ENCODE results near the gene NME4.
"Not testable (repeated sequence)": the region's sequence is repeated elsewhere in the genome, so short reads cannot be mapped to it uniquely, and the experiment has no call there.

NME4 gene

DNA sequence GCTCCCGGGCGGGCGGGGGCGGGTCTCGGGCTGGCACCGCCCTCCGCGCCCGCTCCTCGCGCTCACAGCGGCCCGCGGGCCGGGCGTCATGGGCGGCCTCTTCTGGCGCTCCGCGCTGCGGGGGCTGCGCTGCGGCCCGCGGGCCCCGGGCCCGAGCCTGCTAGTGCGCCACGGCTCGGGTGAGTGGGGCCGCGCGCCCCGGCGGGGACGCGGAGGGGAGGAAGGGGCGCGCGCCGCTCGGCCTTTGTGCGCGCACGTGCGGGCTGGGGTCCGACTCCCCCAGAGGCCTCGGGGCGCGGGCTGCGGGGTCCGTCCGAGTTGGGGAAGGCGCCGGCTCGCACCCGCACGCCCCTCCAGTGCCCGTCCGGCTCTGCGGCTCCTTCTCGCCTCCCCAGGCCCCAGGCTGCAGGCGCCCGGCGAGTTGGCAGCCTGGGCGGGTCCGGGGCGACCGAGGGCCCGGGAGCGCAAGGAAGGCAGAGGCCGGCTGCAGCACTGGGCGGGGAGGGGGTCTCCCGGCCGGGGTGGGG lies at the start of gene NME4:
Gene NME4 (plus strand): TSS at position 65 of the 527 bp plus-strand sequence. CDS start 24 bp downstream, at position 89.
- Histone ChIP-seq H3K4me1 (ENCODE audit: control insufficient read depth in 1 of 2, insufficient read depth in 2 of 2, low read length in 2 of 2) (peaks cover 5 to 16% of the 10 kb centered on the region in 2 donors), H3K9me3 (ENCODE audit: control insufficient read depth in 1 of 2, low read length in 2 of 2) (no peaks in the 10 kb centered on the region), H3K27ac (ENCODE audit: low read length) (no peak within 1 kb of the TSS), H3K4me3 (ENCODE audit: low read depth in 1 of 2, low read length in 2 of 2) (peak within 1 kb of the TSS; percentile 54 to 61), H3K36me3 (ENCODE audit: control insufficient read depth in 1 of 2, insufficient read depth in 2 of 2, low read length in 2 of 2) (peaks cover 0 to 7% of the 10 kb centered on the region in 2 donors), H3K27me3 (ENCODE audit: low read depth, low read length) (no peaks in the 10 kb centered on the region)

DNA sequence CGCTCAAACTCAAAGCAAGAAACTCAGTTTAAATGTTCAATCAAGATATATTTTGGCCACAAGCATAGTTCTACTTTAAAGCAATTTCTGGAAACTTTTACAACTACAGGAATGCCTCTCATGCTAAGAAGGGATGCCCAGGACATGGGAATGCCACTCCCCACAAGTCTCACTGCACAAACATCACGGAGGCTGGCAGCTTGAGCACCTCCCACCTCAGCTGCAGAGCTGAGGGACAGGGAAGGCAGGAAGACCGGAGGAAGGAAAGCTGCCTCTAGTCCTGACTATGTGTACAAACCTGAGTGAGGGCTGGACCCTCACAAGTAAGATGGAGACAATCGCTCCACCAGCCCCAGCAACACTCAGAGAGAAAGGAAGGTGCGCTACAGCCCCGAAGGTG lies 49.8 kb upstream of the NME4 start:
- no peaks in the 10 kb centered on the region for H3K9me3 ChIP-seq (ENCODE audit: control insufficient read depth in 1 of 2, low read length in 2 of 2)
- no peaks in the 10 kb centered on the region for H3K4me1 ChIP-seq (ENCODE audit: control insufficient read depth in 1 of 2, insufficient read depth in 2 of 2, low read length in 2 of 2)
- H3K27me3 ChIP-seq (ENCODE audit: low read depth, low read length), result no peaks in the 10 kb centered on the region
- H3K4me3 ChIP-seq (ENCODE audit: low read depth in 1 of 2, low read length in 2 of 2), result no peak overlapping the region
- H3K27ac ChIP-seq (ENCODE audit: low read length), result no peak overlapping the region
- peaks cover 15 to 21% of the 10 kb centered on the region in 2 donors for H3K36me3 ChIP-seq (ENCODE audit: control insufficient read depth in 1 of 2, insufficient read depth in 2 of 2, low read length in 2 of 2)

DNA sequence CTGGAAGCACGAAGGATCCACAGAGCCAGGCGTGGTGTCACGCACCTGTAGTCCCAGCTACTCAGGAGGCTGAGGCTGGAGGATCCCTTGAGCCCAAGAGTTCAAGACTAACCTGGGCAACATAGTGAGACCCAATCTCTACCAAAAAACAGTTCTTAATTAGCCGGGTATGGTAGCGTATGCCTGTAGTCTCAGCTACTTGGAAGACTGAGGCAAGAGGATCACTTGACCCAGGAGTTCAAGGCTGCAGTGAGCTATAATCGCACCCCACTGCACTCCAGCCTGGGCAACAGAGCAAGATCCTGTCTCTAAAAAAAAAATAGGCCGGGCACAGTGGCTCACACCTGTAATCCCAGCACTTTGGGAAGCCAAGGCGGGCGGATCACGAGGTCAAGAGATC lies 48.5 kb upstream of the NME4 start:
- not testable (repeated sequence) for H3K4me3 ChIP-seq (ENCODE audit: low read depth in 1 of 2, low read length in 2 of 2); H3K9me3 ChIP-seq (ENCODE audit: control insufficient read depth in 1 of 2, low read length in 2 of 2); H3K27ac ChIP-seq (ENCODE audit: low read length); H3K27me3 ChIP-seq (ENCODE audit: low read depth, low read length); H3K4me1 ChIP-seq (ENCODE audit: control insufficient read depth in 1 of 2, insufficient read depth in 2 of 2, low read length in 2 of 2)
- peaks cover 15 to 21% of the 10 kb centered on the region in 2 donors for H3K36me3 ChIP-seq (ENCODE audit: control insufficient read depth in 1 of 2, insufficient read depth in 2 of 2, low read length in 2 of 2)

DNA sequence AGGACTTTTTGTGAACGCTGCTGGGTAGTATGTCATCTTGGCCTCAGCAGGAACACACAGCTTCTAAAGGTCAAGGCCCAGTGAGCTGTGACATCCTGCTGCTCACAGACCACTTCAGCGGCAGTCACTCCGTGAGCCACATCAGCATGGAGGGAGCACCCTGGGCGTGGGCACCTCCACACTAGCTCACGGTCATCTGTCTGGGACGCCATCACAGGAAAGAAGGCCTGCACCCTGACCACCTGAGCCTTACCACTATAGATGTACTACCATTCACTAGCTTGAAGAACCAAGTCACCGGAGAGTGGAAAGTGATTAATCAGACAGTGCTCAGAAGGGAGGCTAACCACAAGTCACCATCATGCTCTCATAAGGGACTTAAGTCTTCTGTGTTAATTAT lies 47.8 kb upstream of the NME4 start:
- Histone ChIP-seq H3K9me3 (ENCODE audit: control insufficient read depth in 1 of 2, low read length in 2 of 2) (no peaks in the 10 kb centered on the region), H3K4me3 (ENCODE audit: low read depth in 1 of 2, low read length in 2 of 2) (no peak overlapping the region), H3K27me3 (ENCODE audit: low read depth, low read length) (no peaks in the 10 kb centered on the region), H3K4me1 (ENCODE audit: control insufficient read depth in 1 of 2, insufficient read depth in 2 of 2, low read length in 2 of 2) (peaks cover 0 to 5% of the 10 kb centered on the region in 2 donors), H3K27ac (ENCODE audit: low read length) (no peak overlapping the region), H3K36me3 (ENCODE audit: control insufficient read depth in 1 of 2, insufficient read depth in 2 of 2, low read length in 2 of 2) (peaks cover 15 to 21% of the 10 kb centered on the region in 2 donors)

DNA sequence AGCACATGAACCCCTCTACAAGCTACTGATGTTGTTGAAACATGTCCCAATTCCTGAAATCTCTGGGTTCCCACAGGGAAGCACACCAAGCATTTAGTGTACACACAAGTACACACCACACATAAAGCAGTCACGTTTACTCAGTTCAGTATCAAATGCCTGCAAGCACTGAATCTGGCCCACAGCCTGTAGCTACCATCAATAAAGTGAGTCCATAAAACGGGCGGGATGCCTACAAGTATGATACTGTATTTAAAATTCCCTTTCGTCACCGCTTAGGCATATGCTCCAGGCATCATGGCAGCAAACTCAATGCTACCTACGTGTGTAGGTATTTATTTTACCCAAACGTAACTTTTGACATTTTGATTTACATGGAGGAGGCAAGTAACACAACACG lies 46.8 kb upstream of the NME4 start:
- Histone ChIP-seq H3K36me3 (ENCODE audit: control insufficient read depth in 1 of 2, insufficient read depth in 2 of 2, low read length in 2 of 2) (peaks cover 11 to 14% of the 10 kb centered on the region in 2 donors), H3K27me3 (ENCODE audit: low read depth, low read length) (no peaks in the 10 kb centered on the region), H3K9me3 (ENCODE audit: control insufficient read depth in 1 of 2, low read length in 2 of 2) (no peaks in the 10 kb centered on the region), H3K27ac (ENCODE audit: low read length) (no peak overlapping the region), H3K4me3 (ENCODE audit: low read depth in 1 of 2, low read length in 2 of 2) (no peak overlapping the region), H3K4me1 (ENCODE audit: control insufficient read depth in 1 of 2, insufficient read depth in 2 of 2, low read length in 2 of 2) (peaks cover 0 to 5% of the 10 kb centered on the region in 2 donors)

DNA sequence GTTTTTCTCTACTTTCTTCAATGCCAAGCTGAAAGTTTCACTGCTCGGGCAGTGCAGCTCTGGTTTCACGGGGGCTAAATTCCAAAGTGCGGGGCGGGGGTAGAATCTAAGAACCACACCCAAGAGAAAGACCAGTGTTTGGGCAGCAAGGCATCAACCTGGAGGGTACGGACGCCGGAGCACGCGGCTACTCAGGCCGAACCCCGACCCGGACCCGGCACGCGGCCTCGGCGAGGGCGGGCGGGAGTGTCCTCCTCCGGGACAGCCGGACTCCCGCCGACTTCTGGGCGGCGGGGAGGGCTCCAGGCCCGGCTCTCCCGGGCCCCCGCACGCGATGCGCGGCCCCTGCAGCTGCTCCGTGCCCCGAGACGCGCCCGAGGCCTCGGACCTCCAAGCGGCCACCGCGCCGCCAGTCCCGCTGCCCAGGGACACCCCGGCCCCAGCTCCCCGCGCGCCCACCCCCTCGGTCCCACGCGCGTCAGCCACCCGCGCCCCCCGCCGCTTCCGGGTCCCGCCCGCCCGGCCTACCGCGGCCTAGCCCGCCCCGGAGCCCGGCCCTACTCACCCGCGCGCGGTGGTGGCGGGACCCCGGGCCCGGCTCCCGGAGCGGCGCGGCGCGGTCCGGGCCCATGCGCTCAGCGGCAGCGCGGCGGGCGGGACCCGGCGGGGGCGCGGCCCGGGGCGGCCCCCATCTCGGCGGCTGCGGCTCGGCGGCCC lies 45.0 kb upstream of the NME4 start:
- peak overlapping the region; percentile 39 to 68 for H3K4me3 ChIP-seq (ENCODE audit: low read depth in 1 of 2, low read length in 2 of 2)
- H3K27ac ChIP-seq (ENCODE audit: low read length), result no peak overlapping the region
- peaks cover 0 to 4% of the 10 kb centered on the region in 2 donors for H3K36me3 ChIP-seq (ENCODE audit: control insufficient read depth in 1 of 2, insufficient read depth in 2 of 2, low read length in 2 of 2)
- H3K27me3 ChIP-seq (ENCODE audit: low read depth, low read length), result no peaks in the 10 kb centered on the region
- H3K4me1 ChIP-seq (ENCODE audit: control insufficient read depth in 1 of 2, insufficient read depth in 2 of 2, low read length in 2 of 2), result peaks cover 0 to 5% of the 10 kb centered on the region in 2 donors
- H3K9me3 ChIP-seq (ENCODE audit: control insufficient read depth in 1 of 2, low read length in 2 of 2), result no peaks in the 10 kb centered on the region

DNA sequence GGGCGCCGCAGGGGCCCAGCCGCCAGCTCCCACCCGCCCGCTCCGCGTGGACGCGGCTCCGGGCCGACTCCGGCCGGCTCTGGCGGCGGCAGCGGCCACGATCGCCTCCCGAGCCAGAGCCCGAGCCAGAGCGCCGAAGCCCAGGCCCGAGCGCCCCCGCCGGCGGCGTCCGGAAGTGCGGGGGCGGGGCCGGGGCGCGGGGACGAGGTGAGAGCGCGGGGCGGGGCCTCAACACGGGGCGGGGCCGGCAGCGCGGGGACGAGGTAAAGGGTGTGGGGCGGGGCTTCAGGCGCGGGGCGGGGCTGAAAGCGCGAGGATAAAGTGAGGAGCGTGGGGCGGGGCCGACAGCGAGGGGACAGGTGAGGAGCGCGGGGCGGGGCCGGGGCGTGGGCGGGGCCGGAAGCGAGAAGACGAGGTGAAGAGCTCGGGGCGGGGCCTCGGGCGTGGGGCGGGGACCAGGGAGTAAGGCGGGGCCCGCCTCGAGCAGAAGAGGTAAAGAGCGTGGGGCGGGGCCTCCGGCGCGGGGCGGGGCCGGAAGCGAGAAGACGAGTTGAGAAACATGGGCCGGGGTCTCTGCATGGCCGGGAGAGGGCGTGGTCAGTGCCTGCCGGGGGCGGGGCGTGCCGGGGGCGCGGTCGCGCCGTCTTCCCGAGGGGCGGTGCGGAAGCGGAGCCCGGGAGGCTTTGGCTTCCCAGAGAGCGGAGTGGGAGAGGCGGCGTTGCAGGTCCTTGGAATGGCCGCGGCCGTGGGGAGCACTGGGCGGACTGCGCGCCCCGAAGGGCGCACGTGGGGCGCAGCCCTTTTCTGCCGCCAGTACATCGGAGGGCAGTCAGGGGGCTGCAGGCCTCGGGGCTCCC lies 44.2 kb upstream of the NME4 start, which contains the start of gene AXIN1:
Gene AXIN1 (minus strand): TSS at position 177 of the 857 bp plus-strand sequence. CDS start 5,698 bp downstream, outside the sequence.
- Histone ChIP-seq H3K36me3 (ENCODE audit: control insufficient read depth in 1 of 2, insufficient read depth in 2 of 2, low read length in 2 of 2) (peaks cover 0 to under 1% of the 10 kb centered on the region in 2 donors), H3K27ac (ENCODE audit: low read length) (no peak within 1 kb of the TSS), H3K27me3 (ENCODE audit: low read depth, low read length) (no peaks in the 10 kb centered on the region), H3K4me3 (ENCODE audit: low read depth in 1 of 2, low read length in 2 of 2) (peak within 1 kb of the TSS; percentile 39 to 68), H3K4me1 (ENCODE audit: control insufficient read depth in 1 of 2, insufficient read depth in 2 of 2, low read length in 2 of 2) (peaks cover 0 to 5% of the 10 kb centered on the region in 2 donors), H3K9me3 (ENCODE audit: control insufficient read depth in 1 of 2, low read length in 2 of 2) (no peaks in the 10 kb centered on the region)

DNA sequence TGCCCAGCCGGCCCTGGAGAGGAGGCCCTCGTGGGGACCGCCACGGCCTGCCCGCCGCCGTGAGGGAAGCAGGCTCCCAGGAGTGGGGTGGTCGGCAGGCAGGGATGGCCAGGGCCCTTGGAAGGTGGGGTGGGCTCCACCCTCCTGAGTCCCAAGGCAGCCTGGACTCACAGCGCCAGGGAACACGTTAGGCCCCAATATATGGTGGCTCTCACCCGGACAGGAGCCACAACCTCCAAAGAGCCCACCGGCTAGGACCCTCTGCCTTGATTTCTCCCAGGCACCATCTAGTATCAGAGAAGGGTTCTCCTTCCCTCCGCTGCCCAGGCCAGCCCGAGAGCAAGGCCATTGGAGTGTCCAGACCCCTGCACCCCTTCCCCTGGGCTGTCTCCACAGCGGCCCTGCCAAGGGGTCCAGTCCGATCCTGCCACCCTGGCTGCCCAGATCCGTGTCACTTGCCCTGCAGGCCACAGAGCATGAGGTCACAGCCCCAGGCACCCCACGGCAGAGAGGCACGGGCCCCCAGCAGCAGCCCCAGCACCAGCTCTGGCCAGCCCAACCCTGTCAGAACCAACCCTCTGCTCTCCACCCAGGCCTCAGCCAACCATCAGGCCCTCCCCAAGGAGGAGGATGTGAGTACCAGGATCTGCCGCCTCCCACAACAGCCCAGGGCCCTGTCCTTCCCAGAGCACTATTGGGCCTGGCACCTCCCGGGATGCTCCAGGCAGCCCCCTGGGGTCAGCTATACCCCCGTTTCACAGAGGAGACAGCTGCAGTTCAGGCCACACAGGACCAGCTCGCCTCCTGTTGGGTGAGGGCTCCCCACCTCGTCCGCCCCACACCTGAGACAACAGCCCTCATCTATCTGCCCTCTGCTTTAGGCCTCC lies 43.4 kb upstream of the NME4 start:
- Histone ChIP-seq H3K27ac (ENCODE audit: low read length) (no peak overlapping the region), H3K4me3 (ENCODE audit: low read depth in 1 of 2, low read length in 2 of 2) (peak overlapping the region; percentile 21 to 56), H3K9me3 (ENCODE audit: control insufficient read depth in 1 of 2, low read length in 2 of 2) (no peaks in the 10 kb centered on the region), H3K4me1 (ENCODE audit: control insufficient read depth in 1 of 2, insufficient read depth in 2 of 2, low read length in 2 of 2) (peaks cover 0 to 5% of the 10 kb centered on the region in 2 donors), H3K27me3 (ENCODE audit: low read depth, low read length) (no peaks in the 10 kb centered on the region), H3K36me3 (ENCODE audit: control insufficient read depth in 1 of 2, insufficient read depth in 2 of 2, low read length in 2 of 2) (no peaks in the 10 kb centered on the region)

DNA sequence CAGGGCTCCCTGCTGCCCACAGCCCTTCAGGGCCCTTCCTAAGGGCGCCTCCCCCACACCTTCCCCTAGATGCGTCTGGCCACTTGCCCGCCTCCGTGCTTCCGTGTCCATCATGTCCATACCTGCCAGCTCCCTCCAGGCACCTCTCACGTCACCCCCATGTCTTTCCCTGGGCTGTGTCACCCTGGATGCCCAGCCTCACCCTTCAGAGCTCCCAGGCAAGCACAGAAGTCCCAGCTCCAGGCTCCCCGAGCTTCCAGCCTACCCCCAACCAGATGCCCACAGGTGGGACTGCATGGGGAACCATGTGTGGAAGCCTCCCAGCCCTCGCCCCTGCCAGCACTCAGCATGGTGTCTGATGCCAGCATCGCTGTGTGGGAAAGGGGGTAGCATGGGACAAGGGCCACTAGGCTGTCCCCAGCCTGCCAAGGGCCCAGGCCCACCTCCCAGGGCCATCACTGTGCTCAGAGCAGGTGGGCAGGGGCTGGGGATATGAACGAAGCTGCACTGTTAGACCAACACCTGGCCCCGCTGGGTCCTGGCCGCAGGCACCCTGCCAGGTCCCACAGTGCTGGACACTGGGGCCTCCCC lies 42.6 kb upstream of the NME4 start:
- no peaks in the 10 kb centered on the region for H3K9me3 ChIP-seq (ENCODE audit: control insufficient read depth in 1 of 2, low read length in 2 of 2)
- no peak overlapping the region for H3K4me3 ChIP-seq (ENCODE audit: low read depth in 1 of 2, low read length in 2 of 2)
- H3K36me3 ChIP-seq (ENCODE audit: control insufficient read depth in 1 of 2, insufficient read depth in 2 of 2, low read length in 2 of 2), result no peaks in the 10 kb centered on the region
- peaks cover 0 to 5% of the 10 kb centered on the region in 2 donors for H3K4me1 ChIP-seq (ENCODE audit: control insufficient read depth in 1 of 2, insufficient read depth in 2 of 2, low read length in 2 of 2)
- no peak overlapping the region for H3K27ac ChIP-seq (ENCODE audit: low read length)
- no peaks in the 10 kb centered on the region for H3K27me3 ChIP-seq (ENCODE audit: low read depth, low read length)

DNA sequence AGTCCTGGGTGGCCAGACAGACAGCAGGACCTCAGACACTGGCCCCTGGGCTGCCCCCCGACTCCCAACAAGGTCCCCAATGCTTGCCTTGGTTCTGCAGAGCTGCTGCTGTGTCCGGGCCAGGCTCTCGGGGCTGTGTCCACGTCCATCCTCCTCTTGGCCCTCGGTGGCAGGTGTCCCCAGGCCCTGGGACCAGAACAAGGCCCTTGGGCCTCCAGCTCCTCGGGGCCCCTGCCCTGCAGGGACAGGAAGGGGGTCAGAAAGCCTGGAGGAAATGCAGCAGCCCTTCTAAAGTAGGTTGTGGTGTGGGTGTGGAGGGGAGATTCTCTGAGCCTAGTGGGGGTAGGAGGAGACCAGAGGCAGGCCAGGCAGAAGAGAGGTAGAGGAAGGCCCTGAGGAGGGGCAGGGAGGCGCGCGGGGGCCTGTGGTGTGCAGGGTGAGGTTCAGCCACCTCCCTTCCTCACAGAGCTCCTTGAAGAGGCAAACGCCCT lies 42.0 kb upstream of the NME4 start:
- H3K36me3 ChIP-seq (ENCODE audit: control insufficient read depth in 1 of 2, insufficient read depth in 2 of 2, low read length in 2 of 2), result no peaks in the 10 kb centered on the region
- H3K27ac ChIP-seq (ENCODE audit: low read length), result no peak overlapping the region
- H3K4me1 ChIP-seq (ENCODE audit: control insufficient read depth in 1 of 2, insufficient read depth in 2 of 2, low read length in 2 of 2), result peaks cover 0 to 5% of the 10 kb centered on the region in 2 donors
- H3K9me3 ChIP-seq (ENCODE audit: control insufficient read depth in 1 of 2, low read length in 2 of 2), result no peaks in the 10 kb centered on the region
- H3K4me3 ChIP-seq (ENCODE audit: low read depth in 1 of 2, low read length in 2 of 2), result no peak overlapping the region
- H3K27me3 ChIP-seq (ENCODE audit: low read depth, low read length), result no peaks in the 10 kb centered on the region
